Vagina (tissue), 2 donors: ENCODE data around the gene RFTN1.

Source experiments
- CTCF ChIP-seq, 3 experiments: fragments of 450-650 bp in 2 of 3; fragments of 200-600 bp in 1 of 3; sonication (generic) in 1 of 3; IDR thresholded peaks; one replicate each; pipeline ENCODE4 v1.5.1; 2017 to 2019; ENCODE audit warnings: antibody characterized with exemption in 3 of 3, mild to moderate bottlenecking in 2 of 3, moderate library complexity in 2 of 3
- POLR2AphosphoS5 ChIP-seq, 2 donors: sonication (generic); formaldehyde crosslinking; IDR thresholded peaks; one replicate each; pipeline ENCODE4 v1.9.0; 2017; ENCODE audit warnings: antibody characterized with exemption in 2 of 2, mild to moderate bottlenecking in 2 of 2, low read depth in 1 of 2; ENCODE audit not compliant: insufficient read depth in 1 of 2

- no peak for TF ChIP-seq CTCF (IDR thresholded peaks at IDR 0.05)
- TF ChIP-seq POLR2AphosphoS5 (IDR thresholded peaks at IDR 0.05; ENCODE audit: insufficient read depth in 1 of 2, low read depth in 1 of 2): no peak
Measured at GRCh38 chr3:16514021-16514700, 662 bp upstream of the RFTN1 start.
